Fibroblast of villous mesenchyme (primary cell): ENCODE measurements around the gene ATRN. TPM values are rescaled to one million over a fixed set of nuclear protein-coding genes. Genes with fewer than 3 reads are reported as not detected.

Experiments
- DNase-seq: peaks from one replicate; pipeline ENCODE4 v3.0.0-alpha.2; 2010; ENCODE audit warnings: low read depth
- H3K4me3 ChIP-seq: 2 replicates; pipeline ENCODE4 v1.5.1; 2011; ENCODE audit warnings: low read depth, mild to moderate bottlenecking, low read length
- CTCF ChIP-seq: IDR thresholded peaks from 2 replicates; pipeline ENCODE4 v1.5.1; 2012; ENCODE audit warnings: low read depth, mild to moderate bottlenecking, low read length; ENCODE audit not compliant: insufficient read depth
- total RNA-seq: library from RNA; depleted of rRNA; stranded (reverse); fragments of >200 nt; gene quantifications from 2 replicates; pipeline ENCODE4 v1.2.3, GENCODE V29; 2012

Gene ATRN
- total RNA-seq, 1 donor: 39.3 TPM

- H3K4me3 ChIP-seq: no peak overlapping the region
- no peak for DNase-seq
- no peak for TF ChIP-seq CTCF
Measured at GRCh38 chr20:3433744-3434143, 37.1 kb upstream of the ATRN start.

- DNase-seq: no peak
- H3K4me3 ChIP-seq: no peak overlapping the region
- no peak for TF ChIP-seq CTCF
Measured at GRCh38 chr20:3434232-3434631, 36.6 kb upstream of the ATRN start.

GRCh38 chr20:3436864-3437574 is 33.8 kb upstream of the ATRN start:
- H3K4me3 ChIP-seq: no peak overlapping the region
- no peak for DNase-seq
- TF ChIP-seq CTCF: no peak

GRCh38 chr20:3446779-3447178 is 24.0 kb upstream of the ATRN start:
- no peak for TF ChIP-seq CTCF
- H3K4me3 ChIP-seq: no peak overlapping the region
- DNase-seq: no peak

- no peak for DNase-seq
- no peak for TF ChIP-seq CTCF
- no peak overlapping the region for H3K4me3 ChIP-seq
Measured at GRCh38 chr20:3447321-3447720, 23.5 kb upstream of the ATRN start.

- no peak for TF ChIP-seq CTCF
- H3K4me3 ChIP-seq: no peak overlapping the region
- no peak for DNase-seq
Measured at GRCh38 chr20:3449319-3449718, 21.5 kb upstream of the ATRN start.

- TF ChIP-seq CTCF: no peak
- DNase-seq: no peak
- H3K4me3 ChIP-seq: no peak overlapping the region
Measured at GRCh38 chr20:3452136-3452535, 18.7 kb upstream of the ATRN start.
